Measurements from ENCODE around the gene HEY2. TPM values are rescaled to one million over a fixed set of nuclear protein-coding genes. Genes with fewer than 3 reads are reported as not detected.

HEY2 gene
- total and polyA plus RNA-seq, 4 donors = 1.0 to 2.0 (median 1.4) TPM

GRCh38 chr6:125746019-125746414, 3.4 kb upstream of the HEY2 start:
- no peaks in the 10 kb centered on the region for H3K27me3 ChIP-seq (ENCODE audit: control insufficient read depth in 4 of 4, insufficient read depth in 4 of 4, low read length in 3 of 4)
- TF ChIP-seq RXRA (IDR thresholded peaks at IDR 0.05) (peak in 1 of 2 donors; percentile 33), HNF4A (conservative IDR thresholded peaks at IDR 0.05) (peak in 1 of 2 donors; percentile 12), ZBTB33 (IDR thresholded peaks at IDR 0.05) (no peak)
- no peak for DNase-seq (ENCODE audit: low spot score)
- H3K9me3 ChIP-seq (ENCODE audit: control insufficient read depth in 4 of 4, low read length in 3 of 4) = no peaks in the 10 kb centered on the region
- H3K9ac ChIP-seq (ENCODE audit: low read depth in 1 of 2, low read length in 2 of 2) = peak overlapping the region; percentile 84 to 100
- H3K27ac ChIP-seq (ENCODE audit: low read depth in 1 of 2, low read length in 2 of 2) = peak overlapping the region; percentile 88 to 97
- H3K4me1 ChIP-seq (ENCODE audit: control insufficient read depth in 4 of 4, insufficient read depth in 4 of 4, low read length in 3 of 4) = peaks cover 2 to 38% (median 18%) of the 10 kb centered on the region in 4 donors
- H3K4me3 ChIP-seq (ENCODE audit: low read depth in 1 of 3, low read length in 3 of 3) = peak overlapping the region; percentile 68 to 83 (median 68)
- 33% methylated on average over 5 of the region's 5 CpGs for WGBS
- no peaks in the 10 kb centered on the region for H3K36me3 ChIP-seq (ENCODE audit: control insufficient read depth in 4 of 4, insufficient read depth in 3 of 4, low read depth in 1 of 4, low read length in 3 of 4)

- Histone ChIP-seq H3K9me3 (ENCODE audit: control insufficient read depth in 4 of 4, low read length in 3 of 4) (no peaks in the 10 kb centered on the region), H3K4me3 (ENCODE audit: low read depth in 1 of 3, low read length in 3 of 3) (peak overlapping the region; percentile 68 to 83 (median 68)), H3K27me3 (ENCODE audit: control insufficient read depth in 4 of 4, insufficient read depth in 4 of 4, low read length in 3 of 4) (no peaks in the 10 kb centered on the region), H3K36me3 (ENCODE audit: control insufficient read depth in 4 of 4, insufficient read depth in 3 of 4, low read depth in 1 of 4, low read length in 3 of 4) (no peaks in the 10 kb centered on the region), H3K9ac (ENCODE audit: low read depth in 1 of 2, low read length in 2 of 2) (peak overlapping the region; percentile 84 to 100), H3K27ac (ENCODE audit: low read depth in 1 of 2, low read length in 2 of 2) (peak overlapping the region; percentile 88 to 97), H3K4me1 (ENCODE audit: control insufficient read depth in 4 of 4, insufficient read depth in 4 of 4, low read length in 3 of 4) (peaks cover 2 to 45% (median 25%) of the 10 kb centered on the region in 4 donors)
- TF ChIP-seq TAF1 (conservative IDR thresholded peaks at IDR 0.05) (peak; percentile 89), FOXA1 (IDR thresholded peaks at IDR 0.05) (no peak), HNF4A (conservative IDR thresholded peaks at IDR 0.05) (peak; percentile 55 to 58), SP1 (IDR thresholded peaks at IDR 0.05) (peak; percentile 70), MAX (IDR thresholded peaks at IDR 0.05) (peak; percentile 53), JUND (IDR thresholded peaks at IDR 0.05) (peak in 1 of 2 donors; percentile 55), HNF4G (IDR thresholded peaks at IDR 0.05) (no peak), REST (IDR thresholded peaks at IDR 0.05) (peak; percentile 80), EGR1 (IDR thresholded peaks at IDR 0.05; ENCODE audit: low read depth in 2 of 2) (peak in 1 of 2 donors; percentile 46), ZBTB33 (IDR thresholded peaks at IDR 0.05) (no peak), YY1 (IDR thresholded peaks at IDR 0.05) (peak; percentile 83), NR2F2 (IDR thresholded peaks at IDR 0.05) (peak; percentile 12), ATF3 (IDR thresholded peaks at IDR 0.05) (no peak), CTCF (IDR thresholded peaks at IDR 0.05; ENCODE audit: low read depth, low read length, missing input control) (peak; percentile 3), RAD21 (IDR thresholded peaks at IDR 0.05) (peak; percentile 31 to 60), RXRA (IDR thresholded peaks at IDR 0.05) (peak; percentile 82 to 90), GABPA (IDR thresholded peaks at IDR 0.05 in 1 of 2, conservative IDR thresholded peaks at IDR 0.05 in 1 of 2) (peak in 1 of 2 donors; percentile 20), FOXA2 (IDR thresholded peaks at IDR 0.05) (no peak)
- under 1% methylated on average over 32 of the region's 32 CpGs for WGBS
- peak; percentile 64 for DNase-seq (ENCODE audit: low spot score)
These were observed 2.5 kb upstream of the HEY2 start for GRCh38 chr6:125746731-125747588.

Data from liver (tissue), 9 donors.